Ramos (cell line): Measurements from ENCODE around the gene TMEM123.

Experiments used
- in situ Hi-C: fragments of 300-500 bp; cut with MboI; formaldehyde crosslinking; loops from one replicate; pipeline ENCODE4 v1.14.3; 2022; ENCODE audit warnings: low sequenced_read_pairs; ENCODE audit not compliant: unreplicated experiment

TMEM123 gene

DNA sequence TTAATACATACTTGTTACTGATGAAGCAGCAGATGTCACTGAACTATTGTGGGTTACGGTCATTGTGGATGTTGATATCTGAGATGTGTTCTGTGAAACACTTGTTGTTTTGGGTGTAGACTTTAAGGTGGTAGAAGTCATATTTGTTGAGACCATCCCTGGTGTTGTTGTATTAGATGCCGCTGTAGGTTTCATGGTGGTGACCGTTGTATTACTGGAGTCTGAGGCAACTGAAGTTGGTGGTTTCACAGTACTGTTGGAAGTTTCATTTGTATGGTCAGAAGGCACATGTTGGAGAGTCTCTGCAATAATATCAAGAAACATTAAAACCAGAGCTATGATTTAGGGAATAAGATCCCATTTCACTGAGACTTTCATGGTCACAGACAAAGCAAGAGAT, 50.7 kb downstream of the TMEM123 start:
- in situ Hi-C loops = no loop called here

- in situ Hi-C loops = no loop called here
These were observed 52.0 kb downstream of the TMEM123 start for GRCh38 chr11:102400603-102401002.

- in situ Hi-C loops = no loop called here
These were observed 53.4 kb downstream of the TMEM123 start for GRCh38 chr11:102399189-102399588.

GRCh38 chr11:102398297-102398696, 54.3 kb downstream of the TMEM123 start:
- in situ Hi-C loops = no loop called here

DNA sequence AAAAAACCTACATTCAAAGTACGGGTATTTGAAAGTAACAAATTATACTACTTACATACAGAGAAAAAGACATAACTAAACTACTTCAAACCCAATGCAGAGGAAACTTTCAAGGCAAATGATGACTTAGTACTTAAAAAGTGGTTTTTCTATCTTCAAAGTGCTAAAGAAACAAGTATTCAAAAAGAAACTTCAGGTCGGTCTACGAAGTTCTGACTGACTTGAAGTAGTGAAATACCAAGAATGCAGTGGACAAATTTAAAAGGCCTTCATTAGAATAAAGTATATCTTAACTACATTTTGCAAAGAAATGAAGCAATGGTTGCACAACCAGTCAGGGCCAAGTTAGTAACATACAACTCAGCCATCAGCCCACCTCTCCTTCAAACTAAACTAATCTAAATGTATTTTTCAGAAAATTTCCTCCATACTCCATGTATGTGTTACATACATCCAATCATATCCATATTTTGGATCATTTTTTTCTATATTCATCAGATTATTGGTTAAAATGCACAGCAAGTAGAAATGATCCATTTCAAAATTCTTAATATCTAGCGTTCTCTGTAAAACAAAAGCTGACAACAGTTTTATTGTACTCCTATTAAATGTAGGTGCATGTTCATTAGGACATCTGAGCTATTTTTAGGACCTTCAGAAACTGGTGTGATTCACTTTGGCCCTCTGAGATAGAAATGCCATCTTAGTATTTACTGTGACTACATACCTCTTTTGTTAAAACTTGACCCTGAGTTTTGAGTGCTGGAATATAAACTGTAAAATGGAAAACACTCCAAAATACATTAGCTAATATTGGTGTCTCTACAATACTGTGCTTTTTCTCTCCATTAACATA, 55.6 kb downstream of the TMEM123 start:
- in situ Hi-C loops = no loop called here

GRCh38 chr11:102395720-102396393, 56.7 kb downstream of the TMEM123 start:
- in situ Hi-C loops = no loop called here

- in situ Hi-C loops = loop anchor here (5.0 kb wide), 1 partner anchor 104 kb away; no protein-coding TSS in a partner anchor
These were observed 59.3 kb downstream of the TMEM123 start for GRCh38 chr11:102393272-102393730.

DNA sequence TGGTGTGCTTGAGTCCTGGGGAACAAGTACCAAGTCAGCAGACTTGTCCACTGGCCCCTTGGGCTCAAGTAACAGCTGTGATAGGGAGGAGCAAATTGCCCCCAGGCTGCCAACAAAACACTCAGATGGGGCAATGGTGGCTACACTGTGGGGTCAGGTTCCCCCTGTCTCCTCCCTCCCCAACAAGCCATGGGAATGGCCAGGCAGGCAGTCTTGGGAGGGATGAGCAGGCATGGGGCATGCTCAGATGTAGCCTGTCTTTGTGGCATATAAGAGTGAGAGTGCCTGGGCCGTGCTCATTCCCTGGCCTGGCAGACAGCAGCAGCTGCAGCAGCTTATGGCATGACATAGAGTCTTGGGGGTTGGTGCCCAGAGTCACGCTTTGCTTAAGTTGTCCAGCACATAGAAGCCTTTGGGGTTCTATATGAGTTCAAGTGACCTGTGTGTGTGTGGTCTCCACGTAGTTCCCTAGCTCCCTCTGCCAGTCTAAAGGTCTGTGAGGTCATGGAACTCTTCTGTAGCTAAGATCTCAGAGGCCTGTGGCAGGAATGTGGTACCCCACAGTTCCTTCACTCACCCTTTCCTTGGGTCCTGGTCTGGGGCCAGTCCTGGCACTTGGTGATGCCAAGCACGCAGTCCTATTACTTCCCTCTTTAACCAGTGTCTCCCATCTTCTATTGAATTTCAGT, 60.9 kb downstream of the TMEM123 start:
- in situ Hi-C loops = loop anchor here (5.0 kb wide), 1 partner anchor 106 kb away; no protein-coding TSS in a partner anchor

GRCh38 chr11:102390667-102391465, 61.7 kb downstream of the TMEM123 start:
- in situ Hi-C loops = loop anchor here (5.0 kb wide), 1 partner anchor 106 kb away; no protein-coding TSS in a partner anchor

DNA sequence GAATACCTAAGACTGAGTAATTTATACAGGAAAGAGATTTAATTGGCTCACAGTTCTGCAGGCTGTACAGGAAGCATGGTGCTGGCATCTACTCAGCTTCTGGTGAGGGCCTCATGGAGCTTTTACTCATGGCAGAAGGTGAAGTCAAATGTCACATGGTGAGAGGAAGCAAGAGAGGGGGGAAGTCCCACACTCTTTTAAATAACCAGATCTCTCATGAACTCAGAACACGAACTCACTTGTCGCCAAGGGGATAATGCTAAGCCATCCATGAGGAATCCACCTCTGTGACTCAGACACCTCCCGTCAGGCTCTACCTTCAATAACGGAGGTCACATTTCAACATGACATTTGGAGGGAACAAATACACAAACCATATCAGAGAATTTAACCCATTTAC, 63.3 kb downstream of the TMEM123 start:
- in situ Hi-C loops = no loop called here

GRCh38 chr11:102387043-102387781, 65.4 kb downstream of the TMEM123 start:
- in situ Hi-C loops = no loop called here

DNA sequence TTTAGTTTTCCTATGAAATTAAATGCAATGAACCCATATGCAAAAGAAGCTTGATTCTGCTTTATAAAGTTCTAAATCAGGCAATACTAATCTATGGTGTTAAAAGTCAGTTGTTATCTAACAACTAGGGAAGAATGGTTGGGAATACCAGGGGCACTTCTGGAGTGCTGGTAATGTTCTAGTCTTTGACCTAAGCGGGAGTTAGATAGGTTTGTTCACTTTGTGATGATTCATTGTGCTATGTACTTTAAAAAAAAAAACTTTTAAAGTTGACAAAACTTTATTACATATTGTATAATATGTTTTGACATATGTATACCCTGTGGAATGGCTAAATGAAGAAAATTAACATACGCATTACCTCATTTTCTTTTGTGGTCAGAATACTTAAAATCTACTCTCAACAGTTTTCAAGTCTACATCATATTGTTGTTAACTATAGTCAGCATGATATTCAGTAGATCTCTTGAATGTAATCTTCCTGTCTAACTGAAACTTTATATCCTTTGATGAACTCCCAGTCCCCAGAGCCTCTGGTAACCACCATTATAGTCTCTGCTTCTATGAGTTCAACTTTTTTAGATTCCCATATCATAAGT, 66.3 kb downstream of the TMEM123 start:
- in situ Hi-C loops = no loop called here

- in situ Hi-C loops = no loop called here
These were observed 67.2 kb downstream of the TMEM123 start for GRCh38 chr11:102385085-102386007.

- in situ Hi-C loops = no loop called here
These were observed 68.0 kb downstream of the TMEM123 start for GRCh38 chr11:102384419-102385079.

- in situ Hi-C loops = no loop called here
These were observed 68.7 kb downstream of the TMEM123 start for GRCh38 chr11:102383839-102384238.

DNA sequence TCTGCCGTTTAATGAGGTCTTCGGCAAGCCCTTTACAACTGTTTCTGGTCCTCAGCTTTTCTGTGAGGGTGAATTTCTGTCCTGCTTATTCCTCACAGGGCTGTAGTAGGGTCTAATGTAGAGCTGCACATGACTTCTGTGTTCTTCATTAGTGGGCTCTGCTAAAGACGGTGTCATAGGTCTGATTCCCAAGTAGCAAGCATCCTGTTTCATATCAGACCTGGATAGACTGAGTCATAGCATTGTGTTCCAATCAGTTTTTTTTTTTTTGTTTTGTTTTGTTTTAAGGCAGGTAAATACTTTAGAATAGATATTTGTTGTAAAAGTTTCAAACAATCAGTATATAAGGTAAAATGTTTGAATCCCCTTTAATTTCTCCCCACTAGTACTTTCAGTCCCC, 70.2 kb downstream of the TMEM123 start:
- in situ Hi-C loops = no loop called here

- in situ Hi-C loops = no loop called here
These were observed 73.7 kb downstream of the TMEM123 start for GRCh38 chr11:102378818-102379217.
